Karpas-422 (cell line): ENCODE results near the gene UGT3A2. TPM values are rescaled to one million over a fixed set of nuclear protein-coding genes. Genes with fewer than 3 reads are reported as not detected.

Source experiments
- DNase-seq: peaks from one replicate; pipeline ENCODE4 v3.0.0-alpha.2; 2015
- H2AFZ ChIP-seq: fragments of 200-600 bp; sonication (generic); 2 replicates; pipeline ENCODE4 v1.6.1; 2014; ENCODE audit warnings: antibody characterized with exemption, low read length, mixed read lengths
- H3K27ac ChIP-seq: fragments of 200-600 bp; sonication (generic); 2 replicates; pipeline ENCODE4 v1.5.1; 2014; ENCODE audit warnings: mild to moderate bottlenecking, low read length, moderate library complexity
- H3K27me3 ChIP-seq: fragments of 200-600 bp; sonication (generic); 2 replicates; pipeline ENCODE4 v1.6.1; 2014; ENCODE audit warnings: low read length, mixed read lengths
- H3K36me3 ChIP-seq: fragments of 200-600 bp; sonication (generic); 2 replicates; pipeline ENCODE4 v1.6.1; 2014; ENCODE audit warnings: low read length, mixed read lengths; ENCODE audit not compliant: insufficient read depth
- H3K4me1 ChIP-seq: fragments of 200-600 bp; sonication (generic); 2 replicates; pipeline ENCODE4 v1.6.1; 2014; ENCODE audit warnings: mild to moderate bottlenecking, low read length, mixed read lengths
- H3K4me2 ChIP-seq: fragments of 200-600 bp; sonication (generic); 2 replicates; pipeline ENCODE4 v1.6.1; 2014; ENCODE audit warnings: low read length, low read depth, mild to moderate bottlenecking; ENCODE audit not compliant: poor library complexity, severe bottlenecking
- H3K4me3 ChIP-seq: fragments of 200-600 bp; sonication (generic); 2 replicates; pipeline ENCODE4 v1.5.1; 2014; ENCODE audit warnings: mild to moderate bottlenecking, antibody characterized with exemption, low read length, mixed read lengths
- H3K79me2 ChIP-seq: fragments of 200-600 bp; sonication (generic); 2 replicates; pipeline ENCODE4 v1.6.1; 2014; ENCODE audit warnings: mild to moderate bottlenecking, low read length, mixed read lengths
- H3K9ac ChIP-seq: fragments of 200-600 bp; sonication (generic); 2 replicates; pipeline ENCODE4 v1.6.0; 2014; ENCODE audit warnings: low read length
- H3K9me2 ChIP-seq: fragments of 200-600 bp; sonication (generic), shearing (Covaris generic); replicated peaks from 2 replicates; pipeline ENCODE4 v1.6.0; 2014; ENCODE audit warnings: mild to moderate bottlenecking, low read length, moderate library complexity; ENCODE audit not compliant: insufficient read depth
- H3K9me3 ChIP-seq: fragments of 300-700, 200-600 bp; sonication (generic); 2 replicates; pipeline ENCODE4 v1.6.1; 2014; ENCODE audit warnings: low read length, mixed read lengths
- H4K20me1 ChIP-seq: fragments of 200-600 bp; sonication (generic); 2 replicates; pipeline ENCODE4 v1.6.1; 2014; ENCODE audit warnings: mild to moderate bottlenecking, antibody characterized with exemption, low read length, low read depth; ENCODE audit not compliant: insufficient read depth
- total RNA-seq: library from RNA; depleted of rRNA; stranded (reverse); fragments of >200 nt; shearing (Covaris generic); gene quantifications from 2 replicates; pipeline ENCODE4 v1.2.3, GENCODE V29; 2014; ENCODE audit warnings: low replicate concordance

The UGT3A2 gene
- total RNA-seq, 1 experiment from 2014 or later = not detected

- Histone ChIP-seq H2AFZ (no peak overlapping the region), H3K36me3 (no peaks in the 10 kb centered on the region), H3K4me3 (no peak overlapping the region), H3K27me3 (no peaks in the 10 kb centered on the region), H3K4me2 (no peak overlapping the region), H3K4me1 (no peaks in the 10 kb centered on the region), H3K9me2 (no peaks in the 10 kb centered on the region), H3K9ac (no peak overlapping the region), H3K9me3 (peaks cover 3% of the 10 kb centered on the region; the same call in 1 of the 2 replicates), H3K79me2 (no peaks in the 10 kb centered on the region), H3K27ac (no peak overlapping the region), H4K20me1 (no peaks in the 10 kb centered on the region)
- no peak for DNase-seq
Observed at GRCh38 chr5:36017004-36017403, 49.7 kb downstream of the UGT3A2 start.

- Histone ChIP-seq H3K79me2 (no peaks in the 10 kb centered on the region), H3K9me3 (peaks cover 3% of the 10 kb centered on the region; the same call in 1 of the 2 replicates), H3K9me2 (no peaks in the 10 kb centered on the region), H4K20me1 (no peaks in the 10 kb centered on the region), H3K4me1 (no peaks in the 10 kb centered on the region), H2AFZ (no peak overlapping the region), H3K27ac (no peak overlapping the region), H3K4me3 (no peak overlapping the region), H3K36me3 (no peaks in the 10 kb centered on the region), H3K9ac (no peak overlapping the region), H3K27me3 (no peaks in the 10 kb centered on the region), H3K4me2 (no peak overlapping the region)
- no peak for DNase-seq
Observed at GRCh38 chr5:36013182-36013581, 53.5 kb downstream of the UGT3A2 start.

GRCh38 chr5:36009698-36010097 lies 57.0 kb downstream of the UGT3A2 start:
- Histone ChIP-seq H3K9ac (no peak overlapping the region), H3K9me2 (no peaks in the 10 kb centered on the region), H3K27ac (no peak overlapping the region), H3K4me1 (no peaks in the 10 kb centered on the region), H3K4me3 (no peak overlapping the region), H3K4me2 (no peak overlapping the region), H4K20me1 (no peaks in the 10 kb centered on the region), H3K36me3 (no peaks in the 10 kb centered on the region), H3K9me3 (peaks cover 3% of the 10 kb centered on the region; the same call in 1 of the 2 replicates), H3K27me3 (no peaks in the 10 kb centered on the region), H3K79me2 (no peaks in the 10 kb centered on the region), H2AFZ (no peak overlapping the region)
- no peak for DNase-seq

GRCh38 chr5:36007366-36007765 lies 59.3 kb downstream of the UGT3A2 start:
- DNase-seq = no peak
- Histone ChIP-seq H3K4me1 (no peaks in the 10 kb centered on the region), H3K4me2 (no peak overlapping the region), H3K36me3 (no peaks in the 10 kb centered on the region), H3K9me2 (no peaks in the 10 kb centered on the region), H3K9me3 (no peaks in the 10 kb centered on the region), H2AFZ (no peak overlapping the region), H4K20me1 (no peaks in the 10 kb centered on the region), H3K27me3 (no peaks in the 10 kb centered on the region), H3K4me3 (no peak overlapping the region), H3K27ac (no peak overlapping the region), H3K79me2 (no peaks in the 10 kb centered on the region), H3K9ac (no peak overlapping the region)

- Histone ChIP-seq H2AFZ (no peak overlapping the region), H3K79me2 (no peaks in the 10 kb centered on the region), H4K20me1 (no peaks in the 10 kb centered on the region), H3K9ac (no peak overlapping the region), H3K4me3 (no peak overlapping the region), H3K36me3 (no peaks in the 10 kb centered on the region), H3K4me1 (no peaks in the 10 kb centered on the region), H3K27me3 (no peaks in the 10 kb centered on the region), H3K9me2 (no peaks in the 10 kb centered on the region), H3K4me2 (no peak overlapping the region), H3K27ac (no peak overlapping the region), H3K9me3 (no peaks in the 10 kb centered on the region)
- no peak for DNase-seq
Observed at GRCh38 chr5:36006163-36006562, 60.5 kb downstream of the UGT3A2 start.

GRCh38 chr5:36001032-36001431 lies 65.7 kb downstream of the UGT3A2 start:
- Histone ChIP-seq H3K79me2 (no peaks in the 10 kb centered on the region), H3K9me3 (no peaks in the 10 kb centered on the region), H3K27ac (no peak overlapping the region), H3K9me2 (no peaks in the 10 kb centered on the region), H4K20me1 (no peaks in the 10 kb centered on the region), H3K4me1 (no peaks in the 10 kb centered on the region), H2AFZ (no peak overlapping the region), H3K27me3 (no peaks in the 10 kb centered on the region), H3K4me2 (no peak overlapping the region), H3K36me3 (no peaks in the 10 kb centered on the region), H3K4me3 (no peak overlapping the region), H3K9ac (no peak overlapping the region)
- no peak for DNase-seq

GRCh38 chr5:35999547-35999946 lies 67.1 kb downstream of the UGT3A2 start:
- Histone ChIP-seq H3K4me3 (no peak overlapping the region), H2AFZ (no peak overlapping the region), H3K4me2 (no peak overlapping the region)

GRCh38 chr5:35996076-35996475 lies 70.6 kb downstream of the UGT3A2 start:
- no peaks in the 10 kb centered on the region for H3K79me2 ChIP-seq
- no peak overlapping the region for H2AFZ ChIP-seq
- DNase-seq = no peak
- no peak overlapping the region for H3K4me2 ChIP-seq
- no peaks in the 10 kb centered on the region for H3K9me2 ChIP-seq
- no peak overlapping the region for H3K4me3 ChIP-seq
- no peaks in the 10 kb centered on the region for H3K4me1 ChIP-seq
- no peak overlapping the region for H3K9ac ChIP-seq
- no peaks in the 10 kb centered on the region for H3K27me3 ChIP-seq
- no peak overlapping the region for H3K27ac ChIP-seq
- H3K36me3 ChIP-seq = no peaks in the 10 kb centered on the region
- no peaks in the 10 kb centered on the region for H4K20me1 ChIP-seq
- H3K9me3 ChIP-seq = no peaks in the 10 kb centered on the region

More at GRCh38 chr5:35999547-35999946, 67.1 kb downstream of the UGT3A2 start:
- H3K79me2 ChIP-seq = no peaks in the 10 kb centered on the region
- no peaks in the 10 kb centered on the region for H3K4me1 ChIP-seq
- no peaks in the 10 kb centered on the region for H3K9me2 ChIP-seq
- H3K9ac ChIP-seq = no peak overlapping the region
- no peaks in the 10 kb centered on the region for H3K27me3 ChIP-seq
- DNase-seq = no peak
- no peak overlapping the region for H3K27ac ChIP-seq
- no peaks in the 10 kb centered on the region for H4K20me1 ChIP-seq
- no peaks in the 10 kb centered on the region for H3K9me3 ChIP-seq
- H3K36me3 ChIP-seq = no peaks in the 10 kb centered on the region
